Hematopoietic multipotent progenitor cell treated with erythropoietin and hydrocortisone succinate and interleukin-3 and kit ligand, for 15 days (in vitro differentiated cells): ENCODE data around the gene RNF183.
A peak's percentile ranks its signal among the peaks of the same experiment; 100 is the strongest.

Experiments
- DNase-seq: peaks from one replicate; pipeline ENCODE4 v3.0.0-alpha.2; 2015; ENCODE audit warnings: low spot score

Gene RNF183, protein sequence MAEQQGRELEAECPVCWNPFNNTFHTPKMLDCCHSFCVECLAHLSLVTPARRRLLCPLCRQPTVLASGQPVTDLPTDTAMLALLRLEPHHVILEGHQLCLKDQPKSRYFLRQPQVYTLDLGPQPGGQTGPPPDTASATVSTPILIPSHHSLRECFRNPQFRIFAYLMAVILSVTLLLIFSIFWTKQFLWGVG

DNA sequence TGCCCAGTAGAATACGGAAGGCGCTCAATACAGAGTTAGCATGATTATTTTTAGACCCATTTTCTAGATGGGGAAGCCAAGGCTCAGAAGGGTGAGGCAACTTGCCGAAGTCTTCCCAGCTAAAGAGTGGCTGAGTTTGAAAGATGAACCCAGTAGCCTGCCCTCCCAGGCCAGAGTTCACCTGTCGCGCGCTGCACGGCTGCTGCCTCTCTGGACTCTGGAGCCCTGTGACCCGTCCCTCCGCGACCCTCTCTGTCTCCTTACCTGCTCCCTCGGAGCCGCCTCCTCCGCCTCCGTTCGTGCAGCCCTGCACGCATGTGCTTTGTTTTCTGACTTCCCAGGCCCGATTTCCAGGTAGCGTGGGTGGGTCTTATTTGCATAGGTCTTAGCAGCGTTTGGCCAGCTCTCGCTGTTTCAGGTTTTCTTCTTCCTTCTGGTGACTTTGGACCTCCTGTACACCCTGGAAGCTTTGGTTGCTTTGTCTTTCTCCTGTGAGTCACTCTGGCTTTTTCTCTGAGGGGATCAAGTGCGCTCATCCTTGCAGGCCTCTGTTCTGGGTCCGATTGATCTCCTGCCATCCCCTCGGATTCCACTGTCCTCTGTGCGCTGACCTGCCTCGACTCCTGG, at the start of gene RNF183:
TSS of gene RNF183 (minus strand) at position 585 of the 627 bp plus-strand sequence. CDS start 5,192 bp downstream, outside the sequence.
- no peak for DNase-seq

DNA sequence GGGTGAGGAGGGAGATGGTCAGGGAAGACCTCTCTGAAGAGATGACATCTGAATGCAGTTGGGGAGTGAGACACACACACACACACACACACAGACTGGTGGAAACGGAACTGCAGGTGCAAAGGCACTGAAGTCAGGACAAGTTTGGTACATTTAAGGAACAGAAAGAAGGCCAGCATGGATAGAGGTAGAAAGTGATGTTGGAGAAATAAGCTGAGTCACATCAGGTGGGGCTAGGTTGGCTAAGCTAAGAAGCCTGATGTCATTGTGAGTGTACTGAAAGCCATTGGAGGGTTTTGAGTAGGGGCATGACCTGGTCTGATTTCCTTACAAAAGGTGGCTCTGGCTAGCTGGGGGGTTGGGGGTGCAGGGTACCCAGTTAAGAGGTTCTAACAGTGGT, 49.2 kb upstream of the RNF183 start:
- DNase-seq, result peak; percentile 79

DNA sequence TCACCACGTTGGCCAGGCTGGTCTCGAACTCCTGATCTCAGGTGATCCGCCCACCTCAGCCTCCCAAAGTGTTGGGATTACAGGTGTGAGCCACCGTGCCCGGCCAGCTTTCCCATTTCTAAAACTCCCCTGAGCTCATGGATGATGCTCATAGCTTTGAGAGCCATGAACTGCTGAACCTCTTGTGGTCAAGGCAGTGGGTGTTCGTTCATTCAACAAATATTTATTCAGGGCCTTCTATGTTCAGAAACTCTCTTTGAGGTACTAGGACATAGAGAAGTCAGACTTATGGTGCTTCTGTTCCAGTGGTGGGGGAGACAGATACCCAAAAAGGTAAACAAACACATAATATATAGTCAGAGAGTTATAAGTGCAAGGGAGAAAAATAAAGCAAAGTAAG, 48.8 kb upstream of the RNF183 start:
- no peak for DNase-seq

DNA sequence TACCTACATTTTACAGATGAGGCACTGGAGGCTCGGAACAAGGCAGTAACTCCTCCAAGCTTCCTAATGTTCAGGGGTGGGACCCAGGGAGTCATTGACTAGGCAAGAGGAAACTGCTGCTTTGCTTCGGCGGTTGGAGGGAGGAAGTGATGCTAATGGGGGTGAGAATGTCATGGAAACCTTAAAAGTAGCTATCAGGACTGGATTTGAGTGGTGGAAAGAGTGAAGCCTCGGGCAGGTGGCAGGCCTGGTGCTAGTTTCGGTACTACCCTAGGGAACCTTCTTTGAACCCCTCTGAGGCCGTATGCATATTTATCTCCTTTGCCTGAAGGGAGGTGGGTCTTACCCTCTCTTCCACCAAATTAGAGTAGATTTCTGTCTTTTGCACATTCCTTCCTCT, 47.8 kb upstream of the RNF183 start:
- DNase-seq, result no peak

DNA sequence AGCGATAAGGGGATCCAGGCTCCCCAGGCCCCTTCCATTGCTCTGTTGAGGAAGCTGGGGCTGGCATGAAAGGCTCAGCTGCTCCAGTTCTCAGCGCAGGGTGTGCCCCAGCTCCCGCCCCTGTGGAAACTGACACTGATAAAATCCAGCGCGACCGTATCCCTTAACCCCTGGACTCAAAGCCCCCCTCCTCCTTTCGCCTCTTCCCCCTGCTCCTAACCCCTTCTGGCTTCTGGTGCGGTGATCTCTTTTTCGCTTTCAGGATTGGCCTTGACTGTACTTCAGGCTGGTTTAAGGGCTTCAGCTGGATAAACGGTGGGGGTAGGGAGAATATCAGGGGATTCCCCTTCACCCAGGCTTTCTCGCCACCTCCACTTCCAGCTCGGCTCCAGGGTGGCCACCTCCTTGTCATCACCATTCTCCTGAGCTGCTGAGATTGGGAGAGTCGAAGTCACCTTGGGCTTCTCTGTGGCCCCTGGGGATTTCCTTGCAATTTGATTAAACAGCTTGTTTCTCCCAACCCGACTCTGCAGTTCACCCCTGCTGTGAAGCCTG, 47.0 kb upstream of the RNF183 start:
- DNase-seq, result no peak

DNA sequence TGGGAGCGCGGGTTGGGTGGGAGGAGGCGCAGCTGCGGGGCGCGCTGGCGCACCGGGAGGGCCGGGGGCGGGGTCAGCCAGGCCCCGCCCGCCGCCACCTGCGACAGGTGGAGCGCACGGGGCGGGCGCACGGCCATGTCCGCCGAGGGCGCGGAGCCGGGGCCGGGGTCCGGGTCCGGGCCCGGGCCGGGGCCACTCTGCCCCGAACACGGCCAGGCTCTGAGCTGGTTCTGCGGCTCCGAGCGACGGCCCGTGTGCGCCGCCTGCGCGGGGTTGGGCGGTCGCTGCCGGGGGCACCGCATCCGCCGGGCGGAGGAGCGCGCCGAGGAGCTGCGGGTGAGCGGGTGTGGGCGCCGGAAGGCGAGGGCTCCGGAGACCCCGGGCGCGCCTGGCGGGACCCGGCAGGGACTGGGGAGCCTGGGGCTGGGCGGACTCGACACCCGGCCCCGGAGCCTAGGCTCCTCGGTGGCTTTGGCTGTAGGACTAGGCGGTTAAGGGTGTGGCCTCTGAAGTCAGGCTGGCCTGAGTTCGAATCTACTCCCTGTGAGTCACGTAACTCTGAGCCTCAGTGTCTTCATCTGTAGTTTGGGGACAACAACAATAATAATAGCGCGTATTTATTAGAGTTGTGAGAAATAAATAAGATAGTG, 46.4 kb upstream of the RNF183 start, which contains the start of gene BSPRY:
TSS of gene BSPRY (plus strand) at position 97 of the 650 bp plus-strand sequence. CDS start at position 136, 39 bp downstream.
- DNase-seq, result peak; percentile 69

DNA sequence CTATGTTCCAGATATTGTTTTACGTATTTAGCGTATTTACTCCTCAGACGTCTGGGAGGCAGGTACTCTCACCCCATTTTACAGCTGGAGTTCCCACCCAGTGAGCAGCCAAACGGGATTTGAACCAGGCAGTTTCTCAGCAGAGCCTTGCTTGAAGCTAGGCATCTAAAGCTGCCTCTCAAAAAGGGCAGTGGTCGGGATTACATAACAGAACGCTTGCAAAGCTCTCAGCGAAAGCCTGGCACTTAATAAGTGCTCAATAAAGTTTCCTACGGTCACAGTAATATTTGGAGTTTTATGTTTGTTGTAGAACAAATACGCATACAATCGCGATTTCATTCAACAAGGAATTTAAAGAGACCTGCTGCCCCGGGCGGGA, 45.9 kb upstream of the RNF183 start:
- DNase-seq, result no peak

DNA sequence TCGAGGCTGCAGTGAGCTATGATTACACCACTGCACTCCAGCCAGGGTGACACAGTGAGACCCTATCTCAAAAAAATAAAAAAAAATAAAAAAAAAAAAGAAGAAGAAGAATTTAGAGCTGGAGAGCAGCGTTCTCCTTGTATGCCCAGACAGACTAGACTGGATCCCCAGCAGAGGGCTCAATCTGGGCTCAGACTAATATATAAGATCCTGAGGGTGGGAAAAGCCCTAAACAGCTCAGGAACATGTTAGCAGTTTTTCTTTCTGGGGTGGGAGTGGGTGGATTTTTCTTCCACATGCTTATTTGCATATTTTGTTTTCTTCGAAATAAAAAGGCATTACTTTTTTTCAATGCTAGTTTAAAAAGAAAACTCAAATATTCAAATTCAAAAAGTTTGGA, 45.3 kb upstream of the RNF183 start:
- DNase-seq, result no peak

DNA sequence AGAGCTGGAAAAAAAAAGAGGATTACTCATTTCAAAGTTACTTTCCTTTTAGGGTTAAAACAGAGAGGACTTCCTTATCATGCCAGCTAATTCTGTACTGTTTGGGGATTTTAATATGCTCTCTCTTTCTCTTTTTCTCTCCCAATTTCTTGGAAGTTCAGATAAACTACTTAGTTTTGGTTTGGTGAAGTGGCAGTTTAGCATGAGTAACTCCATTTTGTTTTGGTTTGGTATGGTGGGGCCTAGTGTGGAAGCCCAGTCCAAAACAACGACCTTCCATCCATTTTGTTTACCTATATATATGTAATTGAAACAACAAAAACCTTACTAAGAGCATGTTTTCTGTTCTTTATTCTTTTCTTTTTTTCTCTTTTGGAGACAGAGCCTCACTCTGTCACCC, 42.5 kb upstream of the RNF183 start:
- DNase-seq, result no peak

DNA sequence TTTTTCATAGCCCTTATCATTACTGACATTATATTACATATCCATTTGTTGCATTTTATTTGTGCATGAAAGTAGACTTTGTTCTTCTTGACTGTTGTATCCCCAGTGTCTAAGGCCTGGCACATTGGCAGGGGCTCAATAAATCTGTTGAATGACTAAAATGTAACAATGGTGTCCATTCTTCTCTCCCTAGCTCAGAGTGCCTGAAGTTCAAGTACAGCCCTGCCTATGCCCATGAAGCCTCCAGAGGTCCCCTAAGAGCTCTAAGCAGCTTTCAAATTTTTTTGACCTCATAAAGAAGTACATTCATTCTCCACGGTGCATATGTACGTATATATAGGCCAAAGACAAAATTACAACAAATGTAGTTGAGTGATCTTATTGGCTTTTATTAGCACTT, 42.0 kb upstream of the RNF183 start:
- no peak for DNase-seq

DNA sequence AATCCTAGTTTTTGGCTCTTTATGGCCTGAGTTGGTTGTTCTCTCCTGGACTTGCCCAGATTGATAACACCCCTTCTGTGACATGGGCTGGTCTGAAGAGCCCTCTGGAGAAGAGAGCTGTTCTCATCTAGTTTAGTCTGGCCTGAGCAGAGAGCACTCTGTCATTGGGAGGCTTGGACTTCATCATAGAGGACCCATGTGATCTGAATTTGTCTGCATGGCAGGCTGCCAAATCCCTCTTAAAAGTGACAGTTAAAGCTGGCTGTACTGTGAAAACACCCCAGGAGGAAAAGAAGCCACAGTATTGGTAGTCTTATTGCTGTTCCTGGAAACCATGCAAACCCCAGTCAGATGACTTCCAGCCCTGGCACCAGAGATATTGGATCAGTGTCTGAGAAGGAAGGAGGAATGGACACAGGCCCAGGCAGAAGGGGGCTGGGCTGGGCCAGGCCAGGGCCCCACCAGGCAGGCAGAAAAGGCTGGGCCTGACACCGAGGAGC, 40.6 kb upstream of the RNF183 start:
- peak; percentile 90 for DNase-seq

DNA sequence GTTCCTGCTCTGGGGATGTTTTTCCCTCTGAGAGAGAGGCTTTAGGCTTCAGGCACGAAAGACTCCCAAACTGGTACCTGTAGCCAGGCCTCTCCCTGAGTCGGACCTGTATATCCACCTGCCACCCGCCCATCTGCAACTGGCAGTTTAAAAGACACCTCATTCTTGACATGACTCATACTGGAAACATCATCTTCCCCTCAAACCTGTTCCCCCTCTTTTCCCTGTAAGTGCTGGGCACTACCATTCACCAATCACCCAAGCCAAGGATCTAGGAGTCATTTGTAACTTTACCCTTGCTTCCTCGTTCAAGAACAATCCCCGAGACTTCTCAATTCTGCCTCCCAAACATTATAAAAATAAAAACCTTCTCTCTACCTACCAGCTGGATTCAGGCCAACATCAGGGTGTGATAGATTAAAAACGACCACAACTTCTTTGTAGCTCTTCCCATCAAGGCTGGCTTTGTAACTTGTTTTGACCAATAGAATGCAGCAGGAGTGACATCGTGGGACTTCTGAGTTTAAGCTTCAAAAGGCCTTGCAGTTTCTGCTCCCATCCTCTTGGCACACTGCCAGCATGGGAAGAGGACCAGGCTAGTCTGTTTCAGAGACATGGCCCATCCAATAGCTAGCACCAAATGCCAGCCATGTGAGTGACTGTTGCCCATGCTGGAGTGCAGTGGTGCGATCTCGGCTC, 38.7 kb upstream of the RNF183 start:
- peak; percentile 57 for DNase-seq

DNA sequence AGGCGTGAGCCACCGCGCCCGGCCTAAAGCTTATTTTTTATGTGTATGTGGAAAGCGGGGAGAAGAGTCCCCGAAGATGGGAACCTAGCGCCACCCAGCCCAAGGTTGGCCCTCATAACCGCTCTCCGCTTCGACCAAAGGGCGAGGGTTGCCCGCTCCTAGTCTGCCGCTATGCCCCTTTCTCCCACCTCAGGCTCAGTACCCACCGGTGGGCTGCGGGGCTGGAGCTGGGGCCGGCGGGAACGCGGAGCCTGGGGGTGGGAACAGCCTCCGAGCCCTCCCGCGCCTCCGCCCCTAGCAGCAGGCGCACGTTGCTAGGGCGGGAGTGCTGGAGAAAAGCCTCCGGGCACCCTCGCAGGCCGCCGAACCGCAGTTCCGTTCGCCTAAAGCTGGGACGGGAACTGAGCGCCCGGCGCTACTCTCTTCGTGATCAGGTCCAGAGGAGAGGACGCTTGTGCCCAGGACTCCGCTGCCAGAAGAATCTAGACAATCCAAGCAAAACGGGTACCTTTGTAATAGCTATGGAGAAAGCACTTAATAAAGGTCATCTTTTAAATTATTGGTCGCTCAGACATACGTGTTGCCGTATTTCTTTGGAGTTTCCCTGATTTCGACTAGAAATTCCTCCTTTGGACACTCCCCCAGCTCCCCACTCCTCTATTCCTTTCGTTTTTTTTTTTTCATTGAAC, 37.0 kb upstream of the RNF183 start, which contains the start of gene WDR31:
TSS of gene WDR31 (minus strand) at position 265 of the 689 bp plus-strand sequence. CDS start 8,253 bp downstream, outside the sequence.
- DNase-seq, result peak; percentile 88

DNA sequence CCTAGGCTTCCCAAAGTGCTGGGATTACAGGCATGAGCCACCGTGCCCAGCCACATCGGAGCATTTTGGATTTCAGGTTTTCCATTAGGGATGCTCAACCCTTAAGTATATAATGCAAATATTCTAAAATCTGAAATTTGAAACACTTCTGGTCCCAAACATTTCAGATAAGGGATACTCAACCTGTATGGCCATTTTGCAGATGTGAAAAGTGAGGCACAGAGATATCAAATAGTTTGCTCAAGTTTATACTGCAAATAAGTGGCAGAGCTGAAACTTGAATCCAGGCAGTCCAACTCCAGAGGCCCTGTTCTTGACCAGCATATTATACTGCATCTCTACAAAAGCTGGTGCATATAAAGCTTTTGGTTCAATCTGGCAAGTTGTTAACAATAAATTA, 34.5 kb upstream of the RNF183 start:
- DNase-seq, result no peak

DNA sequence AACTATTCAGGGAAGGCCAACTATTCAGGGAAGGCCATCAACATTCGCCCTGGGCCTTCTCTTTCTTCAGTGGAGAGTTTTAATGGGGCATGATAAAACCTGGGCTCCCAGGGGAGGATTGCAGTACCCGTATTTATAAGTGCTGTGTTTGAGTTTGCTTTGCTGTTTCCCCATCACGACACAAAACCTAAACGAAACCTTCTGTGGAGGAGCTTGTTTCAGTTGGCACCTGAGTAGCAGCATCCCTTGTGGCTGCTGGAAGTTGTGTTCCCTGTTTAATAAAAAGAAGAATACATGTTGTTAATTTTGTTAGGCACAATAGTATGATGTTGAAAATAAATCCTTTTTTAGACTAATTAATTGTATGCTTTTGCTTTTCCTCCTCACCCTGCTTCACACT, 28.6 kb upstream of the RNF183 start:
- no peak for DNase-seq

DNA sequence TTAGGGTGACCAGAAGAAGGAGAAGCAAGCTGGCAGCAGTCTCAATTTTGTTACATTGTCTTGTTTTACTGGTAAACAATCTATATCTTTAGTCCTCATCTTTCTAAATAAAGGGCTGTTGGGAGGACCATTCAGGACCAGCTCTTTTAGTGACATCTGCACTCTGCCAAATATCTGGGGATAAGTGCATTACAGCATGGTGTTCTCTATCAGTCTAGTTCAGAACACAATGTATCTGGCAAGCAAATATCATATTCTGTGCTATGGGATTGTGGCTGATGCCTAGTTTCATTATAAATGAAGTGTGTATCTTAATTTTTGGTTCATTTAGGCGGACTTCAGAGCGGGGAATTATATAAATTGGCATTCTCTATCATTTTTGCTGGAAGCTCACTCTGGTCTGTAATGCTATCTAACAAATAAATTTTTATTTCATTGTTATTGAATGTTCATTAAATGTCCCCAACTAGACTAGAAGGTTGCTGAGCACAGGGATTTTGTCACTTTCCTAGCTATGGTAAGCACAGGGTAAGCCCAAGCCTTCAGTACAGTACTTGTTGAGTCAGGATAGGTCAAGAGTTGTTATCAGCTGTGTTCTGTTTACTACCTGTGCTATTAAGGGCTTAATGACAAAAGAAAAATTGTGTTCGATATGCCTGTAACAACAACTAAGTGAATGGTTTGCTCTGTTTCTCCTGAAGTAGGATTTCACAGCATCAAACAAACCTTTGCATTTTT, 25.0 kb upstream of the RNF183 start:
- DNase-seq, result no peak

DNA sequence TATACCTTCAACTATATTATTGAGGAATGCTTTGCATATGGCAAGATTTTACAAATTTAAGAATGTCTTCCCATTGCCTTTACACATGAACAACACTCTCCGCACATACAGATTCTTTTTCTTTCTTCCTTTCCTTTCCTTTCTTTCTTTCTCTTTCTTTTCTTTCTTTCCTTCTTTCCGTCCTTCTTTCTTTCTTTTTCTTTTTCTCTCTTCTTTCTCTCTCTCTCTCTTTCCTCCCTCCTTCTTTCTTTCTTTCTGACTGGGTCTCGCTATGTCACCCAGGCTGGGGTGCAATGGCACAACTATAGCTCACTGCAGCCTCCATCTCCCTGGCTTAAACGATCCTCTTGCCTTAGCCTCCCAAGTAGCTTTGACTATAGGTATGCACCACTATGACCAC, 23.1 kb upstream of the RNF183 start:
- DNase-seq, result no peak

DNA sequence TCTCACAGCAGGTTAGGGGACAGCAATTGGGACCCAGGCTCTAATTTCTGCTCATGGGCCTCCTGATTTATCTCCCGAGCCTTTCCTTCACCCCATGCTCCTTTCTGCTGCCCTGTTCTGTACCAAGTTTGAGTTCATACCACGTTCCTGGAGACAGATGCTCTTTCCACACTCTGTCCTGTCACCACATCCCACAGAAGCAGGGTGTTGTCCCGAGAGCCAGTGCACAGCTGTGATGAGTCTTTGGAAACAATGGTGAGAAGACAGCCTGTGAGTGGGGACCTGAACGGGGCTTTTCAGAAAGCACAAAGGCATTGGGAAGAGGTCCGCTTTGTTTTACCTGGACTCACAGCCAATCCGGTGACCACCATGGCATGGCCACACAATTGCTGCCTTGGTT, 19.5 kb upstream of the RNF183 start:
- DNase-seq, result no peak

DNA sequence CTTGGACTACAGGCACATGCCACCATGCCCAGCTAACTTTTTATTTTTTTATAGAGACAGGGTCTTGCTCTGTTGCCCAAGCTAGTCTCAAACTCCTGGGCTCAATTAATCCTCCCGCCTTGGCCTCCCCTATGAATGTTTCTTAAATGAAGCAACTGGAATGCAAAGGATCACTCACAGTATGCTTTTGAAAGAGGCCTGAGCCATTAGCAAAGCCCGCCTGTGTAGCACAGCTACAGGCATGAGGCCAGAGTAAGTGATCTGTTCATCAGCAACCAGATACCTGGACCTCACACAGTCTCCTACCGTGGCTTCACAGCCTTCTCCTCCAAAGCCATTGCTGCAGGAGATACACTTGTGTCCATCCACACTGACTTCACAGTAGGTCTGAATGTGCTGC, 16.9 kb upstream of the RNF183 start:
- DNase-seq, result no peak

DNA sequence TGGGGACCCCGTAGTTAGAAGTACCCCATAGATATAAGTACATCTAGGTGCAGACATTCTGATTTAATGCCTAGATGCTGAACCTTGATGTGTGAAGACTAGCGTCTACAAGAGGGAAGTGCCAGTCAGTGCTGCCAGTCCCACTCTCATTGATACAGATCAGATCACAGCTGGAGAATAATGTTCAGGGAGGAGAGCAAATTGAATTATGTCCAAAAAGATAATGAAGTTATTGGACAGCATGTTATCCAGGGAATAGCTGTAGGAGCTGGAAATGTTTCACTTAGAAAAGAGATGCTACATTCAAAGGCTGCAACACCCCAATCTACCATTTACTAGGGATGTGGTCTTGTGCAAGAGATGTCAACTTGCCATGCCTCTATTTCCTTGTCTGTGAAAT, 15.9 kb upstream of the RNF183 start:
- no peak for DNase-seq

DNA sequence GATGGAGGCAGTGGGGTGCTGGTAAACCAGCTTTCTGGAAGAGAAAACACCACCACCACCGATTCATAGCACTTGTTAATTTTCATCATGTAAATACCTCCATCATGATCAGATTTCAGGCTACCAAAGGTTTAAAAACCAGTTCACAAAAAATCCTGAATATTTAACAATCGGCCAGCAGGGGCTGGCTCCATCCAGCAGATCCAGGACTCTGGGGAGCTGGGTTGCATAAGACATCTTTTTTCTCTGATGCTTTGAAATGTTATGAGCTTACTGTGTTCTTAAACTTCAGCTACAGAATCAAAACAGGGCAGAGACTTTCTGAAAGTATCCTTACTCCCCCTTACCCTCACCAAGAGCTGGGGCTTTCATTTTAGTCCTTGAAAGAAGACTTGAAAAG, 14.6 kb upstream of the RNF183 start:
- DNase-seq, result no peak
